Inflammatory macrophage (primary cell): Measurements from ENCODE around the gene ACSL4.
A peak's percentile ranks its signal among the peaks of the same experiment; 100 is the strongest.
"Not testable (repeated sequence)": the region's sequence is repeated elsewhere in the genome, so short reads cannot be mapped to it uniquely, and the experiment has no call there.

Experiments used
- DNase-seq, 2 donors: peaks; one replicate each; pipeline ENCODE4 v3.0.0-alpha.2; 2020 to 2022

Gene ACSL4

DNA sequence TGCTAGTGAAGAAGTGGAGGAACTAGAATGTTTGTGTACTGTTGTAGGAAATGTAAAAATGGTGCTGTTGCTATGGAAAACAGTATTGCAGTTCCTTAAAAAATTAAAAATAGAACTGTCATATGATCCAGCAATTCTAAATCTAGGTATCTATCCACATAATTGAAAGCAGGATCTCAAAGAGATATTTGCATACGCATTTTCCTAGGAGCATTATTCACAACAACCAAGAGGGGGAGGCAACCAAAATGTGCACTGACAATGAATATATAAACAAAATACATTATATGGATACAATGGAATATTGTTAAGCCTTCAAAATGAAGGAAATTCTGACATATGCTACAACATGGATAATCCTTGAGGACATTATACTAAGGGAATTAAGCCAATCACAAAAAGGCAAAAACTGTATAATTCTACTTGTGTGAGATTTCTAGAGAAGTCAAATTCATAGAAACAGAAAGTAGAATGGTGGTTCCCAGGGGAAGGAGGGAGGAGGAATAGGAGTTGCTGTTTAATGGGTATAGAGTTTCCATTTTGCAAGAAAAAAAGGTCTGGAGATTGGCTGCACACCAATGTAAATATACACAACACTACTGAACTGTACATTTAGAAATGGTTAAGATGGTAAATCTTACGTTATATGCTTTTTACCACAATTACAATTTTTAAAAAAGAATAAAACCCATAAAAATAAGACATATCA is 72.5 kb downstream of the ACSL4 start:
- peak in 1 of 2 donors; percentile 10 for DNase-seq

DNA sequence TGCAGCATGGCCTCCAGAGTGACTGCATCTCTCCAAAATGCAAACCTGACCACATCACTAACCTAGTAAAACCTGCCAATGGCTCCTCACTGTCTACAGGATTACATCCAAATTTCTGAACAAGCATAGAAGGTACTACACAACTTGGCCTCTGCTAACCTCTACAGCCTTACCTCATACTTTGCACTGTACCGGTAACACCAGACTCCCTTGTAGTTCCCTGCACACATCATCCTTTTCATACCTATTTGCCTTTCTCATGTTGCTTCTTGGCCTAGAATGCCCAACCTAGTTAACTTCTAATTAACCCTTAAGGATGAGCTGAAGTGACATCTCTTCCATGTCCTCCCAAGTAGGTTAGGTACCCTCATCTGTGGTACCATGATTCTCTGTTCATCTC is 74.7 kb downstream of the ACSL4 start:
- DNase-seq: no peak

DNA sequence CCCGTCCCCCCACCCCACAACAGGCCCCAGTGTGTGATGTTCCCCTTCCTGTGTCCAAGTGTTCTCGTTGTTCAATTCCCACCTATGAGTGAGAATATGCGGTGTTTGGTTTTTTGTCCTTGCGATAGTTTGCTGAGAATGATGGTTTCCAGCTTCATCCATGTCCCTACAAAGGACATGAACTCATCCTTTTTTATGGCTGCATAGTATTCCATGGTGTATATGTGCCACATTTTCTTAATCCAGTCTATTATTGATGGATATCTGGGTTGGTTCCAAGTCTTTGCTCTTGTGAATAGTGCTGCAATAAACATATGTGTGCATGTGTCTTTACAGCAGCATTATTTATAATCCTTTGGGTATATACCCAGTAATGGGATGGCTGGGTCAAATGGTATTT is 75.7 kb downstream of the ACSL4 start:
- not testable (repeated sequence) for DNase-seq

DNA sequence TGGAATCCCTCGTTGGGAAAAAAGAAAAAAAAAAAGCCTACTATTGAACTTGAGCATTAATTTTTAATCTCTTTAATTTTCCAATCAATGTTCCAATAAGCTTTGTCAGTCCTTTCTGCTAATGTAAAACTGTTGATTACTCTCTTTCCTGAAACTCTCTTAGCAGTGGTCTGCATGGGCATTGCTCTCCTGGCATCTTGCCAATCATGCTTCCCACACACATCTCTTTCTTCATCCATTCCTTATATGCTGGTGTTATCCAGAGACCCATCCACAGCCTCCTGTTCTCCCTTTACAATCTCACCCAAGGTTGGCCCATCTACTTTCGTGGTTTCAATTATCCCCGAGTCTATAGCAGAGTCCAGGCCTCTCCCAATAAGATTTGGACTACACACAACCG is 76.3 kb downstream of the ACSL4 start:
- DNase-seq: no peak

DNA sequence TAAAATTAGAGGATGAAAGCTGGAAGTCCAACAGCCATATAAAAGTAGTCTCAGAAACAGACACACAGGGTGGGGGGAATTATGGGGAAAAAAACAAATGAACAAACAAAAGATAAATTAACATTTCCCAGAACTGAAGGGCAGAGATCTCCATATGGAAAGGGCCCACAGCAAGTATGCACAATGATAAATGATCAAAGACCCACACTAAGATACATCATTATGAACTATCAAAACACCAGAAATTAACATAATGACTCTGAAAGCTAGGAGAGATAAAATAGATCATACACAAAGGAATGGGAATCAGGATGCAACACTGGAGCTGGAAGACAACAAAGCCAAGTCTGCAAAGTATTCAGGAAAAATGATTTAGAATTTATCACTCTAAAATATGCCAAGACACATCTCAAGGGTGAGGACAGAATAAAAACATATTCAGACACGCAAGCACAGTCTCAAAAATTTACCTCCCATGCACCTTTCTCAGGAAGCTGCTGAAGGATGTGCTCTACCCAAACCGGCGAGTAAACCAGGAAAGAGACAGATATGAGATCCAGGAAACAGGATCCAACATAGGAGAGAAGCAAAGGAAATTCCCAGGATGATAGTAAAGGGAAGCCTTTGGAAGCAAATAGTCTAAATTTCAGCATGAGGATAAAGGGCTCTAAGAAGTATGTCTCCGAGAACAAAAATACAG is 77.4 kb downstream of the ACSL4 start:
- no peak for DNase-seq

DNA sequence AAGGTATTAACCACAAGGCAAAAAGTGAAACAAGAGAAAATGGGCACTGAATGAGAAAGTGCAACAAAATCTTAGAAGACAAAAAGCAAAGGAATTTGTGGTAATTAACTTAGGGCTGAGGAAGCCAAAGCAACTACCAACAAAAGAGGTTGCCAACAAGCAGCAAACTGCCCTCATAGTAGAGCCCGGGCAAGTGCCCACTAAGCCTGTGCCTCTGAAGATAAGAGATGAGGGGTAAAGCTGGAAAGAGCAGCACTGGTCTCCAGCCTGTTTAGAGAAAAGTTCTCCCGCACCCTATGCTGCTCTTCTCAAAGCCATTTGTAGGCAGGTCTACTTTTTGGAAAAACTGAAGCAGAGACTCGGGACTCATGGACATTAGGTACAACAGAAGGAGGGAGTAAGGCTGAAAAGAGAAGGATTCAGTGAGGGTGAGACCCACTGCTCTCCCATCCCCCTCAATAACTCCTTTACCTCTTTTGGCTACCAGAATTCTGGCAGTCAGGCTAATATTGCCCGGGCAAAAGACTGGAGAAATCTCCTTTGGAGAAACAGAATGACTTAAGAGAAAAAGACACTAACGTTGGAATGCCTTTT is 78.4 kb downstream of the ACSL4 start:
- DNase-seq: no peak

DNA sequence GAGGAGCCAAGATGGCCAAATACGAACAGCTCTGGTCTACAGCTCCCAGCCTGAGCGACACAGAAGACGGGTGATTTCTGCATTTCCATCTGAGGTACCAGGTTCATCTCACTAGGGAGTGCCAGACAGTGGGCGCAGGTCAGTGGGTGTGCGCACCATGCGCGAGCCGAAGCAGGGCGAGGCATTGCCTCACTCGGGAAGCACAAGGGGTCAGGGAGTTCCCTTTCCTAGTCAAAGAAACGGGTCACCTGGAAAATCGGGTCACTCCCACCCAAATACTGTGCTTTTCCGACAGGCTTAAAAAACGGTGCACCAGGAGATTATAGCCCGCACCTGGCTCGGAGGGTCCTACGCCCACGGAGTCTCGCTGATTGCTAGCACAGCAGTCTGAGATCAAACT is 88.4 kb downstream of the ACSL4 start:
- not testable (repeated sequence) for DNase-seq

DNA sequence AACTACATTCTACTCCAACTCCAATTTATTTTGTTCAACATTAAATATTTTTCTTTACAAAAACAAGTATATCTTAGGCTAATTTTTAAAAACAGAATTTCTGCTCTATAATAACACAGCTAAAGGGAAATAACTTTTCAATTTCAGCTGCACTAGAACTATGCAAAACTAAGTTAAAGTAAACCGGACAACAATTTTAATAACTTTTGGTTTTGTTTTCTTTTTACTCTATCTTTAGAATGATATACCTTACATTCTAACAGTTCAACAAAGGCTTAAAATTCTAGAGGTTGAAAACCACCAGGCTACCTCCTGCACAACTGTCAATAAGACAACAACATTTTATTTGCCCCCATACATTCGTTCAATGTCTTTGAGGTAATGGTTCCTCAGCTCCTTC is 89.4 kb downstream of the ACSL4 start:
- no peak for DNase-seq

DNA sequence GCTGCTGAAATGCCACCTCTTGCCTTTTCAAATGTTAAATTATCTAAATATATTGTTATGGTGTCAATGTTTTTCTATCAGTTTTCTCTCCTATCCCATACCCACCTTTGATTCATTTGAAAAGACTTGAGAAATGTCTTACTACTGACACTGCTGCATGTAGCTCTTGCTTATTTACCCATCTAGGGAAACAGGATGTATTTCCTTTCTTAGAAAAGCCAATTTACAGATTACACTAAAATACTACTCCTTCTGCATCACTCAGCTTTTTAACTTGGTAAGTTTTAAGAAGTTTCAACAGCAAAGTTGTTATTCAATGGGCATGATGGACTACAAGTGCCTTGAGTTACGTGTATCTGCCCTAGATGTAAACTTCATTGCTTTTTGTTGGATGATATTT is 94.9 kb downstream of the ACSL4 start:
- no peak for DNase-seq

DNA sequence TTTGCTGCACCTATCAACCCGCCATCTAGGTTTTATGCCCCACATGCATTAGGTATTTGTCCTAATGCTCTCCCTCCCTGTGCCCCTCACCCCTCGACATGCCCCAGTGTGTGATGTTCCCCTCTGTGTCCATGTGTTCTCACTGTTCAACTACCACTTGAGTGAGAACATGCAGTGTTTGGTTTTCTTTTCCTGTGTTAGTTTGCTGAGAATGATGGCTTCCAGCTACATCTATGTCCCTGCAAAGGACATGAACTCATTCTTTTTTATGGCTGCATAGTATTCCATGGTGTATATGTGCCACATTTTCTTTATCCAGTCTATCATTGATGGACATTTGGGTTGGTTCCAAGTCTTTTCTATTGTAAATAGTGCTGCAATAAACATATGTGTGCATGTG is 95.6 kb downstream of the ACSL4 start:
- not testable (repeated sequence) for DNase-seq

DNA sequence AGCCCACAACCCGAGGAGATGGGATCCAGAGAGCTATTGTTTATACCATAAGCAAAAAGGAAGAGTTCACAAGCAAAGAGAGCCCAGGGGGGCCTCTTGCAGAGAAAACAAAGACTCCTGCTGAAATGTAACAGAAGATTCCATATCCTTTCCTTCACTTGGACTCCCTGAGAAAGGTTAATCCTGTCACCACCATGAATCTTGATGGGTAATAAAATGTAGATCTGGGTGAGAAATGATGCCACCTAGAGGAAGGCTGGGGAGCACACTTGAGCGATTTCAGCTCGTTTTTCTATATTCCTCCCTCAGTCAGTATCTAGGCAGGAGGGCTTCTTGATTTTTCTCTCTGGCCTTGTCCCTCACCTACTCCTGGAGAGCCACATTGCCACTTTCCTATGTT is 97.9 kb downstream of the ACSL4 start:
- DNase-seq: peak; percentile 6 to 25

DNA sequence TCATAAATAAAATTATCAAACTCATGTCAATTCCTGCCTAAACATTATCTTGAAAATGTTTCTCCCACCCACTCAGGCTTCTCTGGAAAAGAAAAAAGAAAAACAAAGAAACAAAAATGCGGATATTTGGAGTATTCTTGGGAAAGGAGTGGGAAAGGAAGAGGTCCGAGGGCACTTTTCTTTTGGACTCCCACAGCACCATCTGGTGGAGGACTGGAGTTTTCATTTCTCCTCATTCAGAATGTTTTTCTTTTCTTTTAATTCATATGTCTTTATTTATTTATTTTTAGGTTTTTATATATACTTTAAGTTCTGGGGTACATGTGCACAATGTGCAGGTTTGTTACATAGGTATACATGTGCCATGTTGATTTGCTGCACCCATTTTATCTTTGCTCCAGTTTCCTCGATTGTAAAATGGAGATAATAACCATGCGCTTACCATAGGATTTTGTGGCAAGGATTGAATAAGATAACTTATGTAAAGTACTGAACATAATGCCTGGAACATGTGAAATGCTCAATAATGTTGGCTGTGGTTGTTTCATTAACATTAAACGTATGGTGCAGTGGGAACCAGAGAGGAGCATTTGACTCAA is 100.1 kb downstream of the ACSL4 start:
- peak in 1 of 2 donors; percentile 6 for DNase-seq

DNA sequence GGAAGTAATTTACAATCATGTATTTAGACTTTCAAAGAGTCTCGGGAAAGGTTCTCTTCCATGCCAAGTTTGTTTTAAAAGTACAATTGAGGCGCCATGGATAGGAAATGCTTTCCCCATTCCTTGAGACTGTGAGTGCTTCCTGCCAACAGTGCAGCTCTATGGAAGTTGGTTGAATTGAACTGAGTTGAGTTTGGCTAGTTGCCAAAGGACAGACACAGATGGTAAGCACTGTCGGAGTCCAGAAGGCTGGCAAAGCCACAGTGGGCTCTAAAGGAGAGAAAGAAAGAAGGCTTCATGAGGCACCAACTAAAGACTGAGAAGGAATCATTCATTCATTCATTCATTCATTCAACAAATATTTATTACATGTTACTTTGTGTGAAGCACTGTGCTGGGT is 103.7 kb downstream of the ACSL4 start:
- DNase-seq: no peak

DNA sequence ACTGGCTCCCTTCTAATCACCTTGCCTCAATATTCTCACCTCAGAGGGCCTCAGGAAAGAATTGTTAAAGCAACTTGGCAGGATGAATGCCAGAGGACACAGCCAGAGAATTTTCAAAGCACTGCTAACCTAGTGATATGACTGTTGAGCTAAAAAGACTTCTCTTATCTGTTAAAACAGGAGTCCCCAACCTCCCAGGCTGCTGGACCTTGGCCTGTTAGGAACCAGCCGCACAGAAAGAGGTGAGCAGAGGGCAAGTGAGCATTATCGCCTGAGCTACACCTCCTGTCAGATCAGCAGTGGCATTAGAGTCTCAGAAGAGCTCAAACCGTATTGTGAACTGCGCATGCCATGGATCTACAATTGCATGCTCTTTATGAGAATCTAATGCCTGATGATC is 106.4 kb downstream of the ACSL4 start:
- no peak for DNase-seq

DNA sequence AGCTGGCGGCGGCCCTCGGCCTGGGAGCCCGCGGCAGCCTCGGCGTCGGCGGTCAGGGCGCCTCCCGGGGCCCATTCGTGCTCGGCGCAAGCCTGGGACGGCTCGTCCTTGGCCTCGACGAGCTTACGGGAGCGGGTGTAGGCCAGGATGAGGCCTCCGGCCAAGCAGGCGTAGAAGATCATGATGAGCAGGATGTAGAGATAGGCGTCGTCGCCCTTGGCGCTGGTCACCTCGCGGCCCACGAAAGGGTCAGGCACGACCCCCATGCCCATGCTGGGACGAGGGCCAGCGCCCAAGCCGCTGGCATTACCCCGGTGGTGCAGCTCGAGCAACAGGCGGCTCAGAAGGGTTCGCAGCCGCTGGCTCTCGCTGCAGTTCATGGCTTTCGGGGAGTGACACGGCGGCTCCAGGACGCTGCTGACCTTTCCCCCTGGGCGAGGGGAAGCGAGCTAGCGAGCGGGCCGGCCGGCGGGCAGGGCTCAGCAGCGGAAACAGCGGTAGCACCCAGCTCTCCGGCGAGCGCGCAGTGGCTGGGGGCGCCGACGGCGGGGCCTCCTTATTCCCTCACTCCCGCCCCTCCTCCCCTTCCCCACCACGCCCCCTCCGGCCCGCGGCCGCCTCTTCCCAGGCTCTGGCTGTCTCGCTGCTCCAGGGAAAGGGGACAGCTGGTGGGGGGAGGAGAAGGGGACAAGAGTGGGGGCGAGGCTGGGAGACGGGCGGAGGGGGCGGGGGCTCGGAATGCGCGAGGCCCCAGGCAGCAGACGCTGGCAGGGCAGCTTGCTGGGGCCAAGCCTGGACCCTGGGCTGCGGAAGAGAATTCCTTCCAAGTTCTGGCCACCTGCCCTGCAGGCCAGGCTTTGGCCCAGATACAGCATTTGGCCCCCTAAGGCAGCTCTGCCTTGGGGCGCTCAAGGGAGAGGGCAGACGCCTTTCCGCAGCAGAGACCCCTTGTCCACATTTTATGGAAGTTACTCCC is 108.1 kb downstream of the ACSL4 start, which contains the start of gene KCNE5:
Gene KCNE5 (minus strand): TSS at position 532 of the 976 bp plus-strand sequence. CDS start 152 bp downstream, at position 380.
- DNase-seq: peak in 1 of 2 donors; percentile 1

DNA sequence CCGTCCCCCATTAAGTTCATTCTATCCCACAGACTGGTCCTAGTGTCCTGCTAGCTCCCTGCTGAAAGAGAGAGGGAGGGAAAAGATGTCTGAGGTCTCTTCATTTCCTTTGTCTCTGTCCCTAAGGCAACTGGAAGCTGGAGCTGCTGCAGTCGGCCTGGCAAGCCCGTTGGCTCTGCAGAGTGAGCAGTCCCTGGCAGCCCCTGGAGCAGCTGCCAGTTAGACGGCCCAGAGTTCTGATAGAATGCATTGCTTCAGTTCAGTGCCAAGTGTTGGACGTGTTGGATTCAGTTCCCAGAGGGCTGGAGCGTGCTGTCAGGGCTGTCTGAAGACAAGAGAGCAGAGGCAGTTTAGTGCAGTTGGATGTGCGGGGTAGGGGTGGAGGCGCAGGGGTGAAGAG is 109.1 kb downstream of the ACSL4 start:
- DNase-seq: no peak

DNA sequence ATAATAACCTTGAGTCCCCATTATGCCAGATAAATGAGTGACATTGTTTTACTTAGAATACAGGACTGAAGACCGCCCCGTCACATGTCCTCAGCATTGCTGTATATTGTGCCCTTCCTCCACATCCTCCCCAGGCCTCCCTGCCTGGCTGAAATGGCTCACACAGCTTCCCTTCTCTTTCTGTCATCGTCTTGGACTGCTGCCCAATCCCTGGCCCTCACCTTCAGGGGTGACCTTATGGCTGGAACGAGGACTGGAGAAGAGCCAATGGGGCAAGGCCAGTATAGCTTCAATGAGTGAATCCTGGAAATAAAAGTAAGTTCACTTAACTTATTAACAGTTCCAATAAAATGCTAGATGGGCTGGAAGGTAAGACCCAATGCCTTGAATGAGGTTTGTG is 110.8 kb downstream of the ACSL4 start:
- no peak for DNase-seq

DNA sequence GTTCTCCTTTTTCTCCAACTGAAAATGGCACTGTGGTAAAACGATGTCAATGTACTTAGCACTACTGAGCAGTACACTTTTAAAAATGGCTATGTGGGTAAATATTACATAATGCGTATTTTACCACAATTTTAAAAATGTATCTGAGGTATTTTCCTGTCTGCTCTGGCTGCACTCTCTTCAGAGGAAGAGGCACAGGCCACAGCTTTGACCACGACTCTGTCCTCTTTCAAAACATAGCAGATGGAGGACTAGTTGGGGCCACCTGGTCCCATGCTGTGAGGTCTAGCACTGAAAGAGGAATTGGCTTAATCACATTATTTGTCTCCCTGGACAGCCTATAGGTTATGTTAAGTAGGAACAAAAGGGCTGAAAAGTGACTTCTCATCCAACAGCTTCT is 113.3 kb downstream of the ACSL4 start:
- DNase-seq: no peak

DNA sequence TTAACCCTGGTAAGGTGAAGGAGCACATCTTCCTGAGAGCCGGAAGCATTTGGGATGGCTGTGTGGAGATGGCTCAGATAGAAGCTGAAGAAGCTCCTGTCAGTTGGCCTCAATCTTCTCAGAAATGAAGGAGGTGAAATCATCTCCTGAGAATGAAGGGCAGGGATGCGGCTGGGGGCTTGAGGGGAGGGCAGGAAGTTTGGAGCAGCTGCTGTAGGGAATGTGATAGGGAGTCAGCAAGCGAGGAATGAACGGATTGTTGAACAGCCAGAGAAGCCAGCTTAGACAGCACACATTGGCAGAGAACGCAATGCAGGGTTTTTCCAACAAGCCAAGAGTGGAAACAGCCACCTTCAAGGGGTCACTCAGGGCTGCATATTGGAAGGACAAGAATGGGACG is 118.1 kb downstream of the ACSL4 start:
- DNase-seq: no peak

DNA sequence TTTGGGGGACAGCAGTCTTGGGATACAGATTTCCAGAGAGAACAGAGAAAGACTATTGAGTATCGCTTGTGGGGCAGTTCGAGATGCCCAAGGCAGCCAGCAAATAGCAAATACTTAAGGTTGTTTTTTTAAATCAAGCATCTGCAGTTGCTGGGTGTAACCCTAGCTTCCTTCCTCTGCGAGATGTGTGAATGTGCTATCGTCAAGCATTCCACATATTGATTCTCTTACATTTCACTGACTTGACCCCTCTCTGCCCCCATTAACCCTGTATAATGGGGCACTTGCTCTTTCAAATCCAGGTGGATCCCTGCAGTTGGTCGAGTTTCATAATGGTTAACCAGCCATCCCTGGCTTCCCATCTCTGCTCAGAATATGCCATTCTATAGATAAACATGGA is 131.6 kb downstream of the ACSL4 start:
- no peak for DNase-seq

DNA sequence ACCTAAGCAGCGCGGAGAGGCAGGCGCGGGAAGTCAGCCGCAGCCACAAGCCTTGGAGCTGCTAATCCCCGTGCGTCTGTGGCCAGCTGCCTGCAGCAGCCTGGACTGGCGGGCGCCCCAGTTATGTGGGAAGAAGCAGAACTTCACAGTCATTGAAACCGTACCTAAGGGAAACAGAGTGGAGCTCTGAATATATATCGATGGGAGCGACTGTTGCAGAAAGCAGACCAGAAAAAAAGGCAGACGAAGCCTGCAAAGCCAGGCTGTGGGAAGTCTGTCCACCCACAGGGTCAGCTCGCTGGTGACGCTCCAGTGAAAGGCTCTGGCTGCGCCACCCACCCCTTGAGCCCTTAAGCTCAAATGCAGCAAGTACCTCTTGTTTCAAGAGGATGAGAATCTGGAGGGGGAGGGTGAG is 132.8 kb downstream of the ACSL4 start:
- DNase-seq: peak; percentile 11 to 47

DNA sequence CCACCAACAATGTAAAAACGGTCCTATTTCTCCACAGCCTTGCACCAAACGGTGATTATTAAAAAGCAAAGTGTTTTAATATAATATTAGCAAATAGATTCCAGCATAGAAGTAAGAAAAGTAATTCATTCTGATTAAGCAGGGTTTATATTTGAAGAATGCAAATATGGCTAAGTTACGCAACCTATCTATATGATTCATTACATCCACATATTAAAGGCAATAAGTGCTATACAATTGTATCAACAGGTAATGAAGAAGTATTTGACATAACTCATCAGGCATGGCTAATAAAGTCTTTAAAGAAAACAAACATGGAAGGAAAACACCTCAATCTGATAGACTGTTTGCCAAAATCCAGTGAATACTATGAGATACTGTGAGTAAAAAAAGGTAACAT is 137.0 kb downstream of the ACSL4 start:
- no peak for DNase-seq
